Astrocyte (in vitro differentiated cells and primary cell): ENCODE measurements around the gene GPR82.

Experiments used
- CTCF ChIP-seq: IDR thresholded peaks from 2 replicates; pipeline ENCODE4 v1.5.1; 2011; ENCODE audit warnings: low read depth, mild to moderate bottlenecking, inconsistent platforms, low read length, moderate library complexity; ENCODE audit not compliant: insufficient read depth
- EZH2 ChIP-seq: IDR thresholded peaks from 2 replicates; pipeline ENCODE4 v1.6.1; 2012; ENCODE audit warnings: mild to moderate bottlenecking, low read length, inconsistent platforms; ENCODE audit not compliant: insufficient read depth

DNA sequence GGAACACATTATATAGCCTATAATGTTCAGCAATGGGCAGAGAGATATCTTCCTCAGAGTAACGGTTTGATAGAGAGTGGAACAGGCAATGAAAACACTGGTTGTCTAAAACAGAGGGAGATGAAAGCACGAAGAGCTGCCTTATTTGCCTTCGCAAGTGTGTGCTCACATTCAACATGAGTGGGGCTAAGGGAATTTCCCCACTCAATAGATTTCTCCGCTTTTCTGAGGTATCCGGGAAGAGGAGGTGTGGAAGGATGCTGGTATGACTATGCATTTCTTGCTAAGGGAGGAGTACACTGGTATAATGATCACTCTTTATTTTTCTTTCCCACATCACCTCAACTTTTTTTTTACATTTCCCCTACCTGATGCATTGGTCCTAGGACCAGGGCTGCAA lies 7.8 kb upstream of the GPR82 start:
- TF ChIP-seq CTCF (no peak), EZH2 (no peak)
